Adrenal gland (tissue), 5 donors: ENCODE results near the gene CCDC88B.

Experiments
- POLR2A ChIP-seq, 2 donors: fragments of 450-650 bp; IDR thresholded peaks; one replicate each; pipeline ENCODE4 v1.6.1; 2017; ENCODE audit warnings: antibody characterized with exemption in 2 of 2, mild to moderate bottlenecking in 2 of 2, moderate library complexity in 1 of 2
- TF ChIP-seq, protein P1 (sequence below), 6 experiments: fragments of 450-650 bp in 4 of 6; fragments of 200-600 bp in 2 of 6; sonication (generic) in 1 of 6; IDR thresholded peaks; 1 replicate in 5 of 6; 2 replicates in 1 of 6; pipeline versions ENCODE4 v1.5.1 to v1.8.0; 2016 to 2021; ENCODE audit warnings: antibody characterized with exemption in 6 of 6, mild to moderate bottlenecking in 2 of 6, moderate library complexity in 1 of 6
- donor health status: DM: no; HTN: no; CAD: no.

DNA sequence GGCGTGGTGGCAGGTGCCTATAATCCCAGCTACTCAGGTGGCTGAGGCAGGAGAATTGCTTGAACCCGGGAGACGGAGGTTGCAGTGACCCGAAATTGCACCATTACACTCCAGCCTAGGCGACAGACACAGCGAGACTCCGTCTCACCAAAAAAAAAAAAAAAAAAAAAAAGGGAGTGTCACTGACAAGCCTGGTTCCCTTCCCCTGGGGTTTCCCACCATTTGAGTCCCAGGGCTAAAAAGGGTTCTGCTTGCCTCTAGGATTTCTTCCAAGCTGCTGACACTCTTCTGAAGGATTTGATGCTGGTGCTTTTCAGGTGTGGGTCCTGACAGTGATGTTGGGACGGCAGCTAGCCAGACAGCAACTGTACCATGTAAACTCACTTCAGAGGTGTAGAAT, 1.3 kb upstream of the CCDC88B start:
- TF ChIP-seq, protein P1, sequence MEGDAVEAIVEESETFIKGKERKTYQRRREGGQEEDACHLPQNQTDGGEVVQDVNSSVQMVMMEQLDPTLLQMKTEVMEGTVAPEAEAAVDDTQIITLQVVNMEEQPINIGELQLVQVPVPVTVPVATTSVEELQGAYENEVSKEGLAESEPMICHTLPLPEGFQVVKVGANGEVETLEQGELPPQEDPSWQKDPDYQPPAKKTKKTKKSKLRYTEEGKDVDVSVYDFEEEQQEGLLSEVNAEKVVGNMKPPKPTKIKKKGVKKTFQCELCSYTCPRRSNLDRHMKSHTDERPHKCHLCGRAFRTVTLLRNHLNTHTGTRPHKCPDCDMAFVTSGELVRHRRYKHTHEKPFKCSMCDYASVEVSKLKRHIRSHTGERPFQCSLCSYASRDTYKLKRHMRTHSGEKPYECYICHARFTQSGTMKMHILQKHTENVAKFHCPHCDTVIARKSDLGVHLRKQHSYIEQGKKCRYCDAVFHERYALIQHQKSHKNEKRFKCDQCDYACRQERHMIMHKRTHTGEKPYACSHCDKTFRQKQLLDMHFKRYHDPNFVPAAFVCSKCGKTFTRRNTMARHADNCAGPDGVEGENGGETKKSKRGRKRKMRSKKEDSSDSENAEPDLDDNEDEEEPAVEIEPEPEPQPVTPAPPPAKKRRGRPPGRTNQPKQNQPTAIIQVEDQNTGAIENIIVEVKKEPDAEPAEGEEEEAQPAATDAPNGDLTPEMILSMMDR (IDR thresholded peaks at IDR 0.05), result no peak
- no peak for TF ChIP-seq POLR2A (IDR thresholded peaks at IDR 0.05)
